ENCODE data around the gene NFIA. TPM values are rescaled to one million over a fixed set of nuclear protein-coding genes. Genes with fewer than 3 reads are reported as not detected.

NFIA gene
- total and polyA plus RNA-seq, 10 of the 15 experiments (the other 5 are each of a cell fraction or from before 2014, with no cell fraction given), result 0.10 to 0.16 TPM; not detected in 8

DNA sequence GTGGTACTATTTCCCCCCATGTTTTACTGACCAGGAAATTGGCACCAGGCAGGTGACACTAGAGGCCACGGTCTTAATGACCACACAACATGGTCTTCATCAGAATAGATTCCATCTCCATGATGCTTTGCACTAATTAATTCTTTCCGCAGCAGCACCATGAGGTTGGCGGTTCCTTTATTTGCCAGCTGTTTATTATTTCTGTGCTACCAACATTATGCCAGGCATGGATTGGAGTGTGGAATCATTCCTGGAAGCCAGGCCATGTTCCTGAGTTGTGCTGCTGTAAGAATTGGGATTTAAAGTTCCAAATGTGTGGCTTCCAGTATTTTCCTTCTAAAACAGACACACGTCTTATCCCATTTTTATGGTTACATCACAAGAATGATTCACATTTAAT, 107.8 kb downstream of the NFIA start:
- Histone ChIP-seq H3K27ac (ENCODE audit: control insufficient read depth, insufficient read depth) (no peak overlapping the region), H2AFZ (ENCODE audit: control insufficient read depth, low read depth, low read length) (no peak overlapping the region), H3K9ac (ENCODE audit: control insufficient read depth, insufficient read depth, low read length) (no peak overlapping the region), H3K4me3 (no peak overlapping the region), H3K9me3 (replicated peaks; ENCODE audit: control insufficient read depth, insufficient read depth, low read length) (no peaks in the 10 kb centered on the region), H3K36me3 (ENCODE audit: control insufficient read depth in 2 of 2, insufficient read depth in 2 of 2, low read length in 1 of 2) (no peaks in the 10 kb centered on the region), H3K27me3 (replicated peaks in 1 of 2; ENCODE audit: control insufficient read depth in 2 of 2, insufficient read depth in 2 of 2, low read length in 1 of 2) (no peaks in the 10 kb centered on the region), H3K4me1 (ENCODE audit: control insufficient read depth, insufficient read depth, low read length) (no peaks in the 10 kb centered on the region), H3K79me2 (ENCODE audit: control insufficient read depth, insufficient read depth, low read length) (no peaks in the 10 kb centered on the region), H3K4me2 (ENCODE audit: control insufficient read depth, insufficient read depth) (no peak overlapping the region), H4K20me1 (ENCODE audit: control insufficient read depth, insufficient read depth) (no peaks in the 10 kb centered on the region)
- FAIRE-seq (no peak), DNase-seq (ENCODE audit: low read depth, low spot score) (no peak), ATAC-seq (no peak)
- TF ChIP-seq SMARCA5 (IDR thresholded peaks at IDR 0.05) (no peak), POLR2AphosphoS5 (IDR thresholded peaks at IDR 0.05; ENCODE audit: low read length) (no peak), MTA3 (IDR thresholded peaks at IDR 0.05; ENCODE audit: borderline replicate concordance, low read length) (no peak), TBL1XR1 (IDR thresholded peaks at IDR 0.05; ENCODE audit: low read depth, low read length) (no peak), BMI1 (IDR thresholded peaks at IDR 0.05; ENCODE audit: borderline replicate concordance) (no peak), NR2F1 (conservative IDR thresholded peaks at IDR 0.05) (no peak), NR2C1 (IDR thresholded peaks at IDR 0.05) (no peak), STAT1 (conservative IDR thresholded peaks at IDR 0.05) (no peak), SP1 (IDR thresholded peaks at IDR 0.05; ENCODE audit: low read depth, low read length) (no peak), CBX3 (IDR thresholded peaks at IDR 0.05; ENCODE audit: borderline replicate concordance, low read depth) (no peak), SRF (IDR thresholded peaks at IDR 0.05; ENCODE audit: low read depth in 2 of 2, low read length in 2 of 2) (no peak), RCOR1 (conservative IDR thresholded peaks at IDR 0.05; ENCODE audit: low read depth, low read length) (no peak), SMC3 (IDR thresholded peaks at IDR 0.05; ENCODE audit: borderline replicate concordance, low read length) (no peak), ZNF207 (IDR thresholded peaks at IDR 0.05; ENCODE audit: borderline replicate concordance) (no peak), IKZF2 (IDR thresholded peaks at IDR 0.05) (no peak)
- TF ChIP-seq, protein P1, sequence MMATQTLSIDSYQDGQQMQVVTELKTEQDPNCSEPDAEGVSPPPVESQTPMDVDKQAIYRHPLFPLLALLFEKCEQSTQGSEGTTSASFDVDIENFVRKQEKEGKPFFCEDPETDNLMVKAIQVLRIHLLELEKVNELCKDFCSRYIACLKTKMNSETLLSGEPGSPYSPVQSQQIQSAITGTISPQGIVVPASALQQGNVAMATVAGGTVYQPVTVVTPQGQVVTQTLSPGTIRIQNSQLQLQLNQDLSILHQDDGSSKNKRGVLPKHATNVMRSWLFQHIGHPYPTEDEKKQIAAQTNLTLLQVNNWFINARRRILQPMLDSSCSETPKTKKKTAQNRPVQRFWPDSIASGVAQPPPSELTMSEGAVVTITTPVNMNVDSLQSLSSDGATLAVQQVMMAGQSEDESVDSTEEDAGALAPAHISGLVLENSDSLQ (IDR thresholded peaks at IDR 0.05), result no peak
- TF ChIP-seq, protein P2, sequence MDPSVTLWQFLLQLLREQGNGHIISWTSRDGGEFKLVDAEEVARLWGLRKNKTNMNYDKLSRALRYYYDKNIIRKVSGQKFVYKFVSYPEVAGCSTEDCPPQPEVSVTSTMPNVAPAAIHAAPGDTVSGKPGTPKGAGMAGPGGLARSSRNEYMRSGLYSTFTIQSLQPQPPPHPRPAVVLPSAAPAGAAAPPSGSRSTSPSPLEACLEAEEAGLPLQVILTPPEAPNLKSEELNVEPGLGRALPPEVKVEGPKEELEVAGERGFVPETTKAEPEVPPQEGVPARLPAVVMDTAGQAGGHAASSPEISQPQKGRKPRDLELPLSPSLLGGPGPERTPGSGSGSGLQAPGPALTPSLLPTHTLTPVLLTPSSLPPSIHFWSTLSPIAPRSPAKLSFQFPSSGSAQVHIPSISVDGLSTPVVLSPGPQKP (IDR thresholded peaks at IDR 0.05; ENCODE audit: low read depth, low read length), result no peak
- TF ChIP-seq, protein P3, sequence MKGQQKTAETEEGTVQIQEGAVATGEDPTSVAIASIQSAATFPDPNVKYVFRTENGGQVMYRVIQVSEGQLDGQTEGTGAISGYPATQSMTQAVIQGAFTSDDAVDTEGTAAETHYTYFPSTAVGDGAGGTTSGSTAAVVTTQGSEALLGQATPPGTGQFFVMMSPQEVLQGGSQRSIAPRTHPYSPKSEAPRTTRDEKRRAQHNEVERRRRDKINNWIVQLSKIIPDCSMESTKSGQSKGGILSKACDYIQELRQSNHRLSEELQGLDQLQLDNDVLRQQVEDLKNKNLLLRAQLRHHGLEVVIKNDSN (IDR thresholded peaks at IDR 0.05; ENCODE audit: borderline replicate concordance, extremely low read length, insufficient read depth, low read depth, low read length), result no peak
- TF ChIP-seq, protein P4, sequence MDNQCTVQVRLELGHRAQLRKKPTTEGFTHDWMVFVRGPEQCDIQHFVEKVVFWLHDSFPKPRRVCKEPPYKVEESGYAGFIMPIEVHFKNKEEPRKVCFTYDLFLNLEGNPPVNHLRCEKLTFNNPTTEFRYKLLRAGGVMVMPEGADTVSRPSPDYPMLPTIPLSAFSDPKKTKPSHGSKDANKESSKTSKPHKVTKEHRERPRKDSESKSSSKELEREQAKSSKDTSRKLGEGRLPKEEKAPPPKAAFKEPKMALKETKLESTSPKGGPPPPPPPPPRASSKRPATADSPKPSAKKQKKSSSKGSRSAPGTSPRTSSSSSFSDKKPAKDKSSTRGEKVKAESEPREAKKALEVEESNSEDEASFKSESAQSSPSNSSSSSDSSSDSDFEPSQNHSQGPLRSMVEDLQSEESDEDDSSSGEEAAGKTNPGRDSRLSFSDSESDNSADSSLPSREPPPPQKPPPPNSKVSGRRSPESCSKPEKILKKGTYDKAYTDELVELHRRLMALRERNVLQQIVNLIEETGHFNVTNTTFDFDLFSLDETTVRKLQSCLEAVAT (IDR thresholded peaks at IDR 0.05), result no peak
- TF ChIP-seq, protein P5, sequence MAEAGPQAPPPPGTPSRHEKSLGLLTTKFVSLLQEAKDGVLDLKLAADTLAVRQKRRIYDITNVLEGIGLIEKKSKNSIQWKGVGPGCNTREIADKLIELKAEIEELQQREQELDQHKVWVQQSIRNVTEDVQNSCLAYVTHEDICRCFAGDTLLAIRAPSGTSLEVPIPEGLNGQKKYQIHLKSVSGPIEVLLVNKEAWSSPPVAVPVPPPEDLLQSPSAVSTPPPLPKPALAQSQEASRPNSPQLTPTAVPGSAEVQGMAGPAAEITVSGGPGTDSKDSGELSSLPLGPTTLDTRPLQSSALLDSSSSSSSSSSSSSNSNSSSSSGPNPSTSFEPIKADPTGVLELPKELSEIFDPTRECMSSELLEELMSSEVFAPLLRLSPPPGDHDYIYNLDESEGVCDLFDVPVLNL (IDR thresholded peaks at IDR 0.05; ENCODE audit: low read depth, low read length), result no peak
- BruUV-seq (replicated peaks), result no TSS peak
- intact Hi-C loops (cut with micrococcal nuclease; ENCODE audit: unreplicated experiment) (no loop called here), in situ Hi-C loops (cut with MboI) (no loop called here)
- SMC1A ChIA-PET (ENCODE audit: uncharacterized antibody, unreplicated experiment), result no interaction called here
- WGBS (ENCODE audit: insufficient coverage, insufficient replicate concordance, low lambda C conversion rate, missing lambda C conversion rate), result 64% methylated on average over 4 of the region's 4 CpGs
- RAD21 ChIA-PET (ENCODE audit: unreplicated experiment), result no interaction called here
- CTCF ChIA-PET, result no interaction called here
- POLR2A ChIA-PET, result no interaction called here

Measured in GM12878 (cell line).